Chondrocyte (in vitro differentiated cells): Measurements from ENCODE around the gene ACTA2. TPM values are rescaled to one million over a fixed set of nuclear protein-coding genes. Genes with fewer than 3 reads are reported as not detected.
A peak's percentile ranks its signal among the peaks of the same experiment; 100 is the strongest.

Experiments used
- DNase-seq: peaks from one replicate; pipeline ENCODE4 v3.0.0; 2021; ENCODE audit warnings: mixed read lengths, low spot score
- H3K27ac Mint-ChIP-seq: one replicate; pipeline ENCODE4 v1.8.0; 2021; ENCODE audit warnings: mild to moderate bottlenecking, moderate library complexity, mixed read lengths; ENCODE audit not compliant: unreplicated experiment
- H3K27me3 Mint-ChIP-seq: 2 replicates; pipeline ENCODE4 v1.8.0; 2021; ENCODE audit warnings: low read depth, mixed read lengths
- H3K36me3 Mint-ChIP-seq: 2 replicates; pipeline ENCODE4 v1.8.0; 2021; ENCODE audit warnings: low read depth, mixed read lengths
- H3K4me1 Mint-ChIP-seq: 2 replicates; pipeline ENCODE4 v1.8.0; 2021; ENCODE audit warnings: low read depth, mild to moderate bottlenecking, mixed read lengths
- H3K4me3 Mint-ChIP-seq: one replicate; pipeline ENCODE4 v1.8.0; 2021; ENCODE audit warnings: mild to moderate bottlenecking, moderate library complexity, mixed read lengths; ENCODE audit not compliant: unreplicated experiment
- H3K9me3 Mint-ChIP-seq: 2 replicates; pipeline ENCODE4 v1.8.0; 2021; ENCODE audit warnings: low read depth, mixed read lengths
- total RNA-seq: library from RNA; stranded (reverse); gene quantifications from 3 replicates; pipeline ENCODE4 v1.2.1, GENCODE V29; 2021
- TF ChIP-seq, protein P1 (sequence below): fragments of 200-600 bp; sonication (generic); IDR thresholded peaks from 2 replicates; pipeline ENCODE4 v1.5.0; 2021; ENCODE audit warnings: antibody characterized with exemption, mild to moderate bottlenecking, moderate library complexity

ACTA2 gene
- total RNA-seq, 1 donor from 2014 or later = 4,145 TPM

GRCh38 chr10:88990384-88991160 is 38.0 kb upstream of the ACTA2 start, which contains the start of gene FAS:
Gene FAS (plus strand): TSS chr10:88990798. CDS start chr10:88990877, 79 bp downstream.
- H3K27ac Mint-ChIP-seq = peak within 1 kb of the TSS; percentile 73
- peak; percentile 91 for DNase-seq
- H3K4me3 Mint-ChIP-seq = peak within 1 kb of the TSS; percentile 85
- H3K36me3 Mint-ChIP-seq = no peaks in the 10 kb centered on the region
- TF ChIP-seq, protein P1, sequence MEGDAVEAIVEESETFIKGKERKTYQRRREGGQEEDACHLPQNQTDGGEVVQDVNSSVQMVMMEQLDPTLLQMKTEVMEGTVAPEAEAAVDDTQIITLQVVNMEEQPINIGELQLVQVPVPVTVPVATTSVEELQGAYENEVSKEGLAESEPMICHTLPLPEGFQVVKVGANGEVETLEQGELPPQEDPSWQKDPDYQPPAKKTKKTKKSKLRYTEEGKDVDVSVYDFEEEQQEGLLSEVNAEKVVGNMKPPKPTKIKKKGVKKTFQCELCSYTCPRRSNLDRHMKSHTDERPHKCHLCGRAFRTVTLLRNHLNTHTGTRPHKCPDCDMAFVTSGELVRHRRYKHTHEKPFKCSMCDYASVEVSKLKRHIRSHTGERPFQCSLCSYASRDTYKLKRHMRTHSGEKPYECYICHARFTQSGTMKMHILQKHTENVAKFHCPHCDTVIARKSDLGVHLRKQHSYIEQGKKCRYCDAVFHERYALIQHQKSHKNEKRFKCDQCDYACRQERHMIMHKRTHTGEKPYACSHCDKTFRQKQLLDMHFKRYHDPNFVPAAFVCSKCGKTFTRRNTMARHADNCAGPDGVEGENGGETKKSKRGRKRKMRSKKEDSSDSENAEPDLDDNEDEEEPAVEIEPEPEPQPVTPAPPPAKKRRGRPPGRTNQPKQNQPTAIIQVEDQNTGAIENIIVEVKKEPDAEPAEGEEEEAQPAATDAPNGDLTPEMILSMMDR = no peak
- peaks cover 46% of the 10 kb centered on the region for H3K4me1 Mint-ChIP-seq
- no peaks in the 10 kb centered on the region for H3K27me3 Mint-ChIP-seq
- H3K9me3 Mint-ChIP-seq = no peaks in the 10 kb centered on the region

GRCh38 chr10:88989824-88990383 is 37.3 kb upstream of the ACTA2 start:
- Mint-ChIP-seq H3K4me1 (peaks cover 50% of the 10 kb centered on the region), H3K27ac (peak overlapping the region; percentile 73)
- DNase-seq = no peak

GRCh38 chr10:88989423-88989822 is 36.9 kb upstream of the ACTA2 start:
- H3K9me3 Mint-ChIP-seq = no peaks in the 10 kb centered on the region
- TF ChIP-seq, protein P1 = no peak
- DNase-seq = no peak
- H3K4me1 Mint-ChIP-seq = peaks cover 50% of the 10 kb centered on the region
- no peaks in the 10 kb centered on the region for H3K36me3 Mint-ChIP-seq
- peak overlapping the region; percentile 85 for H3K4me3 Mint-ChIP-seq
- H3K27ac Mint-ChIP-seq = no peak overlapping the region
- no peaks in the 10 kb centered on the region for H3K27me3 Mint-ChIP-seq

More at GRCh38 chr10:88989824-88990383, 37.3 kb upstream of the ACTA2 start:
- Mint-ChIP-seq H3K9me3 (no peaks in the 10 kb centered on the region), H3K36me3 (no peaks in the 10 kb centered on the region), H3K4me3 (peak overlapping the region; percentile 85), H3K27me3 (no peaks in the 10 kb centered on the region)
- TF ChIP-seq, protein P1 = no peak

DNA sequence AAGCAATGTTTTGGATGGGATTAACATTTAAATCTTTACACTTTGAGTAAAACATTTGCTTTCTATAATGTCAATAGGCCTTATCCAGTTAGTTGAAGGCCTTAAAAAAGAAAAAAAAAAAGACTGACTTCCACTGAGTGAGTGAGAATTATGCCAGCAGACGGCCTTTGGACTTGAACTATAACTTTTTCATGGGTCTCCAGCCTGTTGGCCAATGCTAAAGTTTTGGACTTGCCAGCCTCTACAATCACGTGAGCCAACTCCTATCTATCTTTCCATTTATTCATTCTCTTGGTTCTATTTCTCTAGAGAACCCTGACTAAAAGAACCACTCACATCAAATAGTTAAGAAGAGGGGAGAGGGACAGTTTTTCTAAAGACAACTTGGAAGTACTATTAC is 35.3 kb upstream of the ACTA2 start:
- no peaks in the 10 kb centered on the region for H3K9me3 Mint-ChIP-seq
- TF ChIP-seq, protein P1 = no peak
- no peaks in the 10 kb centered on the region for H3K36me3 Mint-ChIP-seq
- no peak overlapping the region for H3K4me3 Mint-ChIP-seq
- H3K27ac Mint-ChIP-seq = no peak overlapping the region
- H3K4me1 Mint-ChIP-seq = peaks cover 55% of the 10 kb centered on the region
- H3K27me3 Mint-ChIP-seq = no peaks in the 10 kb centered on the region
- DNase-seq = no peak

DNA sequence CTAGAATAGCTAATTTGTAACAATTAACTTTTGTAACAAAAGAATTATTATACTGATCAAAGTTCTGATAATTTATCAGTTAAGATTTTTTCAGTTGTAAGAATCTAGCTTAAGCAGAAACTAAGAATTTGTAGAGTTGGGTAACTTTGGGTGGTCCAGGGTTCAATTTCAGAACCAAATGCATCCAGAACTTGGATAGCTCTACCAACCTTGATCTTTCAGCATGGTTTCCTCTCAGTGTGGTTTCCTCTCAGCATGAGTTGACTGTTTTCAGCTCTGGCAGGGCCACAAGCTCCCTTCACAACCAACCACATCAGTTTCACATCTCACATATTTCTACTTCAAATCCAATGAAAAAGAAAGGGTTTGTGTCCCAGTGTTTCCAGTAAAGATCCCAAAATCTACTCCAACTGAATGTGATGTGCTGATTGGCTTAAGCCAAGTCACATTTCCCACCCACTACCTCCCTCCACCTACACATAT is 34.7 kb upstream of the ACTA2 start:
- no peak overlapping the region for H3K27ac Mint-ChIP-seq
- no peak for DNase-seq
- H3K36me3 Mint-ChIP-seq = no peaks in the 10 kb centered on the region
- H3K4me1 Mint-ChIP-seq = peaks cover 57% of the 10 kb centered on the region
- no peaks in the 10 kb centered on the region for H3K27me3 Mint-ChIP-seq
- TF ChIP-seq, protein P1 = peak; percentile 66
- H3K4me3 Mint-ChIP-seq = no peak overlapping the region
- H3K9me3 Mint-ChIP-seq = no peaks in the 10 kb centered on the region
